HEK293 (cell line): ENCODE measurements around the gene XRCC6.

Experiments
- GFI1B ChIP-seq: fragments of 450-650 bp; formaldehyde crosslinking; IDR thresholded peaks from 2 replicates; pipeline ENCODE4 v1.5.1; 2016; ENCODE audit warnings: missing biosample characterization, missing genetic modification characterization
- KLF17 ChIP-seq: fragments of 450-650 bp; formaldehyde crosslinking; IDR thresholded peaks from 2 replicates; pipeline ENCODE4 v1.5.1; 2016; ENCODE audit warnings: missing biosample characterization, missing genetic modification characterization
- MEIS1 ChIP-seq: sonication (generic); formaldehyde crosslinking; IDR thresholded peaks from 2 replicates; pipeline ENCODE4 v1.8.1; 2022; ENCODE audit warnings: missing genetic modification reagents, mild to moderate bottlenecking, borderline replicate concordance
- PRDM1 ChIP-seq: fragments of 450-650 bp; formaldehyde crosslinking; IDR thresholded peaks from 2 replicates; pipeline ENCODE4; 2016; ENCODE audit warnings: missing biosample characterization, missing genetic modification characterization
- PRDM6 ChIP-seq: fragments of 450-650 bp; formaldehyde crosslinking; IDR thresholded peaks from 2 replicates; pipeline ENCODE4 v1.5.1; 2017; ENCODE audit warnings: missing biosample characterization, missing genetic modification characterization
- REST ChIP-seq: fragments of 450-650 bp; formaldehyde crosslinking; IDR thresholded peaks from 2 replicates; pipeline ENCODE4 v1.5.1; 2016; ENCODE audit warnings: missing biosample characterization, missing genetic modification characterization
- SETDB1 ChIP-seq: IDR thresholded peaks from one replicate; pipeline ENCODE4 v1.6.1; 2017; ENCODE audit warnings: mild to moderate bottlenecking, low read length, moderate library complexity, mixed read lengths; ENCODE audit not compliant: insufficient read length
- ZBTB49 ChIP-seq: fragments of 450-650 bp; formaldehyde crosslinking; IDR thresholded peaks from 2 replicates; pipeline ENCODE4 v1.5.1; 2016; ENCODE audit warnings: missing biosample characterization, missing genetic modification characterization, low read depth
- ZNF112 ChIP-seq: fragments of 450-650 bp; formaldehyde crosslinking; IDR thresholded peaks from 2 replicates; pipeline ENCODE4 v1.5.0; 2017; ENCODE audit warnings: missing biosample characterization, missing genetic modification characterization
- ZNF132 ChIP-seq: fragments of 450-650 bp; formaldehyde crosslinking; IDR thresholded peaks from 2 replicates; pipeline ENCODE4 v1.5.1; 2017; ENCODE audit warnings: missing biosample characterization, missing genetic modification characterization, borderline replicate concordance
- ZNF148 ChIP-seq: fragments of 450-650 bp; formaldehyde crosslinking; IDR thresholded peaks from 2 replicates; pipeline ENCODE4 v1.5.0; 2017; ENCODE audit warnings: missing biosample characterization, missing genetic modification characterization, borderline replicate concordance
- ZNF155 ChIP-seq: fragments of 450-650 bp; formaldehyde crosslinking; IDR thresholded peaks from 2 replicates; pipeline ENCODE4 v1.5.1; 2016; ENCODE audit warnings: missing biosample characterization, missing genetic modification characterization
- ZNF302 ChIP-seq: fragments of 450-650 bp; formaldehyde crosslinking; IDR thresholded peaks from 2 replicates; pipeline ENCODE4 v1.5.1; 2016; ENCODE audit warnings: missing biosample characterization, missing genetic modification characterization, low read depth
- ZNF366 ChIP-seq: fragments of 450-650 bp; formaldehyde crosslinking; conservative IDR thresholded peaks from 2 replicates; pipeline ENCODE4 v1.5.1; 2016; ENCODE audit warnings: missing biosample characterization, missing genetic modification characterization
- ZNF501 ChIP-seq: fragments of 450-650 bp; formaldehyde crosslinking; IDR thresholded peaks from 2 replicates; pipeline ENCODE4 v1.5.1; 2016; ENCODE audit warnings: missing biosample characterization, missing genetic modification characterization
- ZNF514 ChIP-seq: fragments of 450-650 bp; formaldehyde crosslinking; IDR thresholded peaks from 2 replicates; pipeline ENCODE4 v1.5.1; 2016; ENCODE audit warnings: missing biosample characterization, missing genetic modification characterization
- ZNF518A ChIP-seq: fragments of 450-650 bp; formaldehyde crosslinking; conservative IDR thresholded peaks from 2 replicates; pipeline ENCODE4 v1.5.1; 2016; ENCODE audit warnings: low read depth, missing biosample characterization, missing genetic modification characterization
- ZNF596 ChIP-seq: fragments of 450-650 bp; IDR thresholded peaks from 2 replicates; pipeline ENCODE4 v1.5.0; 2018; ENCODE audit warnings: missing biosample characterization, mild to moderate bottlenecking, missing genetic modification characterization, moderate library complexity
- ZNF629 ChIP-seq: fragments of 450-650 bp; formaldehyde crosslinking; IDR thresholded peaks from 2 replicates; pipeline ENCODE4 v1.5.1; 2017; ENCODE audit warnings: missing biosample characterization, missing genetic modification characterization
- ZNF701 ChIP-seq: fragments of 450-650 bp; formaldehyde crosslinking; IDR thresholded peaks from 2 replicates; pipeline ENCODE4 v1.5.1; 2016; ENCODE audit warnings: missing biosample characterization, missing genetic modification characterization
- ZNF843 ChIP-seq: fragments of 450-650 bp; formaldehyde crosslinking; IDR thresholded peaks from 2 replicates; pipeline ENCODE4 v1.5.1; 2016; ENCODE audit warnings: missing biosample characterization, missing genetic modification characterization

The XRCC6 gene

GRCh38 chr22:41589391-41590241 lies 31.5 kb upstream of the XRCC6 start, which contains the start of gene PMM1 (continued):
- no peak for TF ChIP-seq ZBTB49 (tag by site-specific recombination)
- TF ChIP-seq ZNF148 (tag by site-specific recombination) = no peak
- no peak for TF ChIP-seq MEIS1 (CRISPR knock-in tag)
- TF ChIP-seq ZNF514 (tag by site-specific recombination) = no peak
- TF ChIP-seq ZNF302 (tag by site-specific recombination) = no peak
- TF ChIP-seq KLF17 (tag by site-specific recombination) = peak; percentile 60; the same call in 1 of the 2 replicates
- no peak for TF ChIP-seq SETDB1
- no peak for TF ChIP-seq ZNF596 (tag by site-specific recombination)
- TF ChIP-seq ZNF629 (tag by site-specific recombination) = peak; percentile 83
- no peak for TF ChIP-seq ZNF843 (tag by site-specific recombination)
- no peak for TF ChIP-seq PRDM6 (tag by site-specific recombination)
- TF ChIP-seq REST (tag by site-specific recombination) = no peak
- 0 out of 2 replicates have a peak, but pooled peaks have one; percentile 9 for TF ChIP-seq ZNF518A (tag by site-specific recombination)
- TF ChIP-seq ZNF701 (tag by site-specific recombination) = no peak
- no peak for TF ChIP-seq ZNF112
- no peak for TF ChIP-seq GFI1B (tag by site-specific recombination)
- no peak for TF ChIP-seq ZNF132 (tag by site-specific recombination)
- TF ChIP-seq ZNF501 = no peak
- 0 out of 2 replicates have a peak, but pooled peaks have one; percentile 54 for TF ChIP-seq ZNF366 (tag by site-specific recombination)
- TF ChIP-seq ZNF155 = no peak
- TF ChIP-seq PRDM1 = no peak
